Measurements from ENCODE around the gene PC. TPM values are rescaled to one million over a fixed set of nuclear protein-coding genes. Genes with fewer than 3 reads are reported as not detected.
"Not testable (repeated sequence)": the region's sequence is repeated elsewhere in the genome, so short reads cannot be mapped to it uniquely, and the experiment has no call there.

Gene PC
- total and polyA plus RNA-seq, 7 experiments from 2014 or later = 4.9 to 11.2 (median 9.5) TPM

- POLR2A ChIA-PET; H3K4me3 Mint-ChIP-seq; H3K27ac ChIP-seq (ENCODE audit: low read depth, low read length); H3K27me3 ChIP-seq (ENCODE audit: control insufficient read depth in 2 of 2, insufficient read depth in 2 of 2, low read length in 2 of 2); H3K36me3 ChIP-seq (ENCODE audit: control insufficient read depth in 2 of 3, insufficient read depth in 3 of 3, low read length in 3 of 3); H3K27ac Mint-ChIP-seq; ATAC-seq; DNase-seq; H3K9me3 ChIP-seq (ENCODE audit: control insufficient read depth in 2 of 3, low read length in 3 of 3); H3K4me1 ChIP-seq (ENCODE audit: control insufficient read depth in 2 of 2, insufficient read depth in 2 of 2, low read length in 2 of 2); H3K4me1 Mint-ChIP-seq; H3K36me3 Mint-ChIP-seq; intact Hi-C loops (cut with micrococcal nuclease); H3K9me3 Mint-ChIP-seq; H3K4me3 ChIP-seq (ENCODE audit: low read length); H3K27me3 Mint-ChIP-seq: not testable (repeated sequence)
- CTCF ChIA-PET = interaction anchor here (0.6 to 0.7 kb wide), 2 partner anchors 49 to 603 kb away, joined by 3 read pairs; no protein-coding TSS in a partner anchor
Measured at GRCh38 chr11:66988741-66989140, 30.6 kb upstream of the PC start.

DNA sequence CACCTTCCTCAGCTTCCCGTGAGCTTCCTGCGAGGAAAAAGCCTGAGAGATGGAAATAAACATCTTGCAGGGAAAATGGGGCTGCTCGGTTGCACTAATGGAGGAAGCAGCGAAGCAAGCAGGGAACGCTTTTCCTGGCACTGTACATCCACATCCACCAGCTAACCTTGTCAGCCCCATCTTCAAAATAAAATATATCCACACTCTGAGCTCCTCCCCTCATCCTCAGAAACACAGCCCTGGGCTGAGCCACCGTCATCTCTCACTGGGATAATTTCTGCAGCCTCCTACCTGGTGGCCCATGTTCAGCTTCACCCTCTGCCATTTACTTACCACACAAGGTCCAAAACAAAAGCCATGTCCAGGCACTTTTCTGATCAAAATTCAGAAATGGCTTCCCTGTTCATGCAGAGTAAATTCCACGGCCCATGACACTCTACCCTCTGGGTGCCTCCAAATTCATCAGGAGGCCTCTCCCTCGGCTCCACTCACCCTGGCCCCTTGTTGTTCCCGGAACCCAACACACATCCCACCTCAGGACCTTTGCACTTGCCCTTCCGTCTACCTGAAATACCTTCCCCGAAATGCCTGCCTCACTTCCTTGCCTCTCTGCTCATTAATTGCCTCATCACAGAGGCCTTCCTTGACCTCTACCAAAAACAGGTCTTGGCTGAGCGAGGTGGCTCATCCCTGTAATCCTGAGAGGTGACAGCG lies 29.9 kb upstream of the PC start:
- Histone ChIP-seq H3K27ac (ENCODE audit: low read depth, low read length) (no peak overlapping the region), H3K4me1 (ENCODE audit: control insufficient read depth in 2 of 2, insufficient read depth in 2 of 2, low read length in 2 of 2) (no peaks in the 10 kb centered on the region), H3K27me3 (ENCODE audit: control insufficient read depth in 2 of 2, insufficient read depth in 2 of 2, low read length in 2 of 2) (no peaks in the 10 kb centered on the region), H3K36me3 (ENCODE audit: control insufficient read depth in 2 of 3, insufficient read depth in 3 of 3, low read length in 3 of 3) (no peaks in the 10 kb centered on the region), H3K9me3 (ENCODE audit: control insufficient read depth in 2 of 3, low read length in 3 of 3) (no peaks in the 10 kb centered on the region), H3K4me3 (ENCODE audit: low read length) (no peak overlapping the region)
- H3K4me1 Mint-ChIP-seq = peaks cover 0 to 3% (median 0%) of the 10 kb centered on the region in 7 donors
- H3K4me3 Mint-ChIP-seq = no peak overlapping the region
- POLR2A ChIA-PET = no interaction called here
- DNase-seq = no peak
- intact Hi-C loops (cut with micrococcal nuclease) = no loop called here
- H3K36me3 Mint-ChIP-seq = no peaks in the 10 kb centered on the region
- H3K9me3 Mint-ChIP-seq = peaks cover 0 to 3% (median 0%) of the 10 kb centered on the region in 11 donors
- peaks cover 3 to 10% (median 4%) of the 10 kb centered on the region in 5 donors for H3K27me3 Mint-ChIP-seq
- ATAC-seq = no peak
- CTCF ChIA-PET = interaction anchor here (0.7 kb wide), 1 partner anchor 50 kb away, joined by 3 read pairs; no protein-coding TSS in a partner anchor
- H3K27ac Mint-ChIP-seq = peak overlapping the region in 1 of 9 donors; percentile 62

GRCh38 chr11:66987158-66987620 lies 29.0 kb upstream of the PC start:
- Mint-ChIP-seq H3K4me3 (no peak overlapping the region), H3K4me1 (peaks cover 0 to 6% (median 2%) of the 10 kb centered on the region in 7 donors), H3K36me3 (peaks cover 0 to 3% (median 0%) of the 10 kb centered on the region in 5 donors), H3K27me3 (peaks cover 4 to 12% (median 7%) of the 10 kb centered on the region in 5 donors), H3K27ac (no peak overlapping the region), H3K9me3 (peaks cover 0 to 3% (median 0%) of the 10 kb centered on the region in 11 donors)
- intact Hi-C loops (cut with micrococcal nuclease) = no loop called here
- ChIA-PET POLR2A (no interaction called here), CTCF (no interaction called here)
- Histone ChIP-seq H3K4me1 (ENCODE audit: control insufficient read depth in 2 of 2, insufficient read depth in 2 of 2, low read length in 2 of 2) (no peaks in the 10 kb centered on the region), H3K9me3 (ENCODE audit: control insufficient read depth in 2 of 3, low read length in 3 of 3) (no peaks in the 10 kb centered on the region), H3K27ac (ENCODE audit: low read depth, low read length) (no peak overlapping the region), H3K4me3 (ENCODE audit: low read length) (no peak overlapping the region), H3K27me3 (ENCODE audit: control insufficient read depth in 2 of 2, insufficient read depth in 2 of 2, low read length in 2 of 2) (no peaks in the 10 kb centered on the region), H3K36me3 (ENCODE audit: control insufficient read depth in 2 of 3, insufficient read depth in 3 of 3, low read length in 3 of 3) (no peaks in the 10 kb centered on the region)
- DNase-seq (no peak), ATAC-seq (no peak)

DNA sequence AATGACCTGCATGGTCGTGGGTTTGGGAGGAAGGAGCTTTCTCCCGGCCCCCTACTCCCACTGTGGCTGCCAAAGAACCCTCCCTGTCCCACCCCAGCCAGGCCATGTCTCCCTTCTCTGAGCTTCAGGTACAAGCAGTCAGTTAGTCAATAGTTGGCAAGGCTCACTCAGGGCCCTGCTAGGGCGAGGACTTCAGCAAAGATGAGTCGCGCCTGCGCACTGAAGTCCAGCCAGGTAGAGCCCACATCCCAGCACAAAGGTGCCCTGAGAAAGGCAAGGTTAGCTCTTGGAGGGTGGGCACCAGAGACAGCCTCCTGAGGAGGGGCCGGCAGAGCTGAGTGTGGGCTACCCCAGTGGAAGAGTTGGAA lies 28.0 kb upstream of the PC start:
- Mint-ChIP-seq H3K4me1 (peaks cover 0 to 8% (median 3%) of the 10 kb centered on the region in 7 donors), H3K36me3 (peaks cover 0 to 3% (median 0%) of the 10 kb centered on the region in 5 donors), H3K27me3 (peaks cover 4 to 8% (median 5%) of the 10 kb centered on the region in 5 donors), H3K9me3 (peaks cover 0 to 3% (median 0%) of the 10 kb centered on the region in 11 donors), H3K4me3 (no peak overlapping the region), H3K27ac (peak overlapping the region in 1 of 9 donors; percentile 6)
- H3K4me1 ChIP-seq (ENCODE audit: control insufficient read depth in 2 of 2, insufficient read depth in 2 of 2, low read length in 2 of 2) = no peaks in the 10 kb centered on the region
- ATAC-seq = no peak
- intact Hi-C loops (cut with micrococcal nuclease) = no loop called here
- H3K9me3 ChIP-seq (ENCODE audit: control insufficient read depth in 2 of 3, low read length in 3 of 3) = no peaks in the 10 kb centered on the region
- ChIA-PET CTCF (no interaction called here), POLR2A (no interaction called here)
- no peak for DNase-seq
- no peak overlapping the region for H3K4me3 ChIP-seq (ENCODE audit: low read length)
- no peaks in the 10 kb centered on the region for H3K27me3 ChIP-seq (ENCODE audit: control insufficient read depth in 2 of 2, insufficient read depth in 2 of 2, low read length in 2 of 2)
- no peak overlapping the region for H3K27ac ChIP-seq (ENCODE audit: low read depth, low read length)
- H3K36me3 ChIP-seq (ENCODE audit: control insufficient read depth in 2 of 3, insufficient read depth in 3 of 3, low read length in 3 of 3) = no peaks in the 10 kb centered on the region

GRCh38 chr11:66985508-66986177 lies 27.5 kb upstream of the PC start:
- Histone ChIP-seq H3K27me3 (ENCODE audit: control insufficient read depth in 2 of 2, insufficient read depth in 2 of 2, low read length in 2 of 2) (no peaks in the 10 kb centered on the region), H3K4me1 (ENCODE audit: control insufficient read depth in 2 of 2, insufficient read depth in 2 of 2, low read length in 2 of 2) (no peaks in the 10 kb centered on the region), H3K9me3 (ENCODE audit: control insufficient read depth in 2 of 3, low read length in 3 of 3) (no peaks in the 10 kb centered on the region), H3K4me3 (ENCODE audit: low read length) (no peak overlapping the region), H3K27ac (ENCODE audit: low read depth, low read length) (no peak overlapping the region), H3K36me3 (ENCODE audit: control insufficient read depth in 2 of 3, insufficient read depth in 3 of 3, low read length in 3 of 3) (no peaks in the 10 kb centered on the region)
- DNase-seq (no peak), ATAC-seq (no peak)
- H3K27me3 Mint-ChIP-seq = peaks cover 4 to 8% (median 5%) of the 10 kb centered on the region in 5 donors
- no peak overlapping the region for H3K4me3 Mint-ChIP-seq
- ChIA-PET POLR2A (no interaction called here), CTCF (no interaction called here)
- intact Hi-C loops (cut with micrococcal nuclease) = no loop called here
- H3K9me3 Mint-ChIP-seq = peaks cover 0 to 3% (median 0%) of the 10 kb centered on the region in 11 donors
- peak overlapping the region in 1 of 9 donors; percentile 2 for H3K27ac Mint-ChIP-seq
- H3K36me3 Mint-ChIP-seq = peaks cover 0 to 3% (median 0%) of the 10 kb centered on the region in 5 donors
- peaks cover 0 to 8% (median 3%) of the 10 kb centered on the region in 7 donors for H3K4me1 Mint-ChIP-seq

DNA sequence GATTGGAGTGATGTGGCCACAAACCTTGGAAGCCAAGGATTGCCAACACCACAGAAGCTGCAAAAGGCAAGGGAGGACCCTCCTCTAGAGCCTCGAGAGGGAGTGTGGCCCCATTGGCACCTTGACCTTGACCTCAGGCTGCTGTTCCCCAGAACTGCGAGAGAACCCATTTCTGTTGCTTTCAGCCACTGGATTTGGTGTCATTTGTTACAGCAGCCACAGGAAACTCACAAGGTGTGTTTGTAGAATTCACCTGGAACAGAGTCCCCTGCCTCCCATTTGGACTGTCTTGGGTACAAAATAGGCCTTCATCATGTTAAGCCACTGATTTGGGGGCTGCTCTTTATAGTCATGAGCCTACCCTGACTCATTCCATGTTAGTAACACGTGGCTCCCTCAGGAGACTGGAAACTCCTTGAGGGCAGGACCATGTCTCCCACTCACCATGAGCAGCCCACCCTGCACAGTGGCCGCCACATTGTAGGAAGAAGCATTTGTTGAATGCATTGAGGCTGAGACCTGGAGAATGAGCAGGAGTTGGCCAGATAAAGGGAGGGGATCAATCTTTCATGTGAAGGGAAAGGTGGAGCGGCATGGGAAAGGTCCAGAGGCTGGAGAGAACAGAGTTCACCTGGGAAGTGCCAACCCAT lies 25.2 kb upstream of the PC start:
- intact Hi-C loops (cut with micrococcal nuclease) = no loop called here
- ChIA-PET CTCF (no interaction called here), POLR2A (no interaction called here)
- peaks cover 0 to 8% (median 7%) of the 10 kb centered on the region in 5 donors for H3K27me3 Mint-ChIP-seq
- H3K4me3 ChIP-seq (ENCODE audit: low read length) = no peak overlapping the region
- H3K36me3 ChIP-seq (ENCODE audit: control insufficient read depth in 2 of 3, insufficient read depth in 3 of 3, low read length in 3 of 3) = no peaks in the 10 kb centered on the region
- peaks cover 0 to 8% (median 3%) of the 10 kb centered on the region in 7 donors for H3K4me1 Mint-ChIP-seq
- DNase-seq (no peak), ATAC-seq (no peak)
- H3K36me3 Mint-ChIP-seq = peaks cover 0 to 3% (median 0%) of the 10 kb centered on the region in 5 donors
- H3K27me3 ChIP-seq (ENCODE audit: control insufficient read depth in 2 of 2, insufficient read depth in 2 of 2, low read length in 2 of 2) = no peaks in the 10 kb centered on the region
- H3K9me3 Mint-ChIP-seq = peaks cover 0 to 14% (median 4%) of the 10 kb centered on the region in 11 donors
- H3K4me3 Mint-ChIP-seq = no peak overlapping the region
- peaks cover 0 to 10% (median 0%) of the 10 kb centered on the region in 3 experiments for H3K9me3 ChIP-seq (ENCODE audit: control insufficient read depth in 2 of 3, low read length in 3 of 3)
- no peak overlapping the region for H3K27ac ChIP-seq (ENCODE audit: low read depth, low read length)
- H3K4me1 ChIP-seq (ENCODE audit: control insufficient read depth in 2 of 2, insufficient read depth in 2 of 2, low read length in 2 of 2) = no peaks in the 10 kb centered on the region
- H3K27ac Mint-ChIP-seq = no peak overlapping the region

Measured in naive thymus-derived CD4-positive, alpha-beta T cell (primary cell).